Thymus (tissue), 14 donors: ENCODE results near the gene ZNF630. TPM values are rescaled to one million over a fixed set of nuclear protein-coding genes. Genes with fewer than 3 reads are reported as not detected.
"Not testable (repeated sequence)": the region's sequence is repeated elsewhere in the genome, so short reads cannot be mapped to it uniquely, and the experiment has no call there.

ENCODE experiments used
- DNase-seq, 9 donors: peaks; one replicate each; pipeline ENCODE4 v3.0.0-alpha.2; 2013; ENCODE audit warnings: low spot score in 9 of 9, low read depth in 6 of 9, missing footprints in 1 of 9
- H3K27ac ChIP-seq, 2 donors: one replicate each; pipeline ENCODE4 v1.5.1; 2013; ENCODE audit warnings: control low read depth in 1 of 2, low read depth in 1 of 2, low read length in 1 of 2, mild to moderate bottlenecking in 1 of 2, moderate library complexity in 1 of 2
- H3K27me3 ChIP-seq, 2 donors: one replicate each; pipeline ENCODE4 v1.5.1; 2013; ENCODE audit warnings: low read length in 1 of 2; ENCODE audit not compliant: control insufficient read depth in 2 of 2, insufficient read depth in 1 of 2
- H3K36me3 ChIP-seq, 2 donors: one replicate each; pipeline ENCODE4 v1.5.1; 2013; ENCODE audit warnings: low read length in 1 of 2, mild to moderate bottlenecking in 1 of 2, moderate library complexity in 1 of 2; ENCODE audit not compliant: control insufficient read depth in 2 of 2, insufficient read depth in 2 of 2
- H3K4me1 ChIP-seq, 2 donors: one replicate each; pipeline ENCODE4 v1.5.1; 2013; ENCODE audit warnings: low read length in 2 of 2; ENCODE audit not compliant: control insufficient read depth in 2 of 2, insufficient read depth in 2 of 2
- H3K4me3 ChIP-seq, 2 donors: one replicate each; pipeline ENCODE4 v1.5.1; 2013; ENCODE audit warnings: low read length in 2 of 2, control low read depth in 1 of 2, mild to moderate bottlenecking in 1 of 2
- H3K9me3 ChIP-seq, 2 donors: one replicate each; pipeline ENCODE4 v1.5.1; 2013; ENCODE audit warnings: low read length in 1 of 2, mild to moderate bottlenecking in 1 of 2; ENCODE audit not compliant: control insufficient read depth in 2 of 2, insufficient read depth in 1 of 2
- WGBS: extraction: QIAGEN DNeasy Blood & Tissue Kit; methylation state at CpG from one replicate; pipeline ENCODE4 v1.1.7; 2013; 5-methylcytosine and 5-hydroxymethylcytosine counted together
- long read RNA-seq, 10 donors: transcript quantifications; one replicate each; lab custom pipeline, GENCODE V29; 2026
- polyA plus RNA-seq: library from polyadenylated mRNA; stranded (reverse); fragments of 200-250 nt; gene quantifications from one replicate; pipeline ENCODE4 v1.2.3, GENCODE V29; 2013
- total RNA-seq: library from RNA; stranded (reverse); fragments of 120-200 nt; gene quantifications from one replicate; pipeline ENCODE4 v1.2.4, GENCODE V29; 2013
- donor health status: healthy.

The ZNF630 gene
- 1.3 TPM for total RNA-seq
- 1.7 TPM for polyA plus RNA-seq
- long read RNA-seq, donor 1 = 0 reads
- long read RNA-seq, donor 2 = 0 reads
- long read RNA-seq, donor 3 = 0 reads
- long read RNA-seq, donor 4, partial matches to known transcripts = 0 of 1 reads
- long read RNA-seq, donor 4, other reads (novel, unspliced or antisense) = 0 of 1 reads
- long read RNA-seq, donor 5 = 0 reads
- long read RNA-seq, donor 6 = 0 reads
- long read RNA-seq, donor 7, partial matches to known transcripts = 0 of 1 reads
- long read RNA-seq, donor 7, other reads (novel, unspliced or antisense) = 0 of 1 reads
- long read RNA-seq, donor 8 = 0 reads
- long read RNA-seq, donor 9 = 0 reads
- long read RNA-seq, donor 10, partial matches to known transcripts = 0 of 1 reads
- long read RNA-seq, donor 10, other reads (novel, unspliced or antisense) = 0 of 1 reads

GRCh38 chrX:48071064-48071985 is at the start of gene ZNF630:
ZNF630 (minus strand) TSS chrX:48071640; CDS start chrX:48066886, 4,754 bp downstream.
- peak; percentile 17 to 78 (median 46) for DNase-seq
- H3K9me3 ChIP-seq = no peaks in the 10 kb centered on the region
- H3K4me3 ChIP-seq = peak within 1 kb of the TSS; percentile 69 to 79
- H3K4me1 ChIP-seq = peaks cover 0 to 7% of the 10 kb centered on the region in 2 donors
- WGBS = 2% methylated on average over 48 of the region's 48 CpGs
- peak within 1 kb of the TSS; percentile 77 to 88 for H3K27ac ChIP-seq
- H3K27me3 ChIP-seq = no peaks in the 10 kb centered on the region
- H3K36me3 ChIP-seq = no peaks in the 10 kb centered on the region

DNA sequence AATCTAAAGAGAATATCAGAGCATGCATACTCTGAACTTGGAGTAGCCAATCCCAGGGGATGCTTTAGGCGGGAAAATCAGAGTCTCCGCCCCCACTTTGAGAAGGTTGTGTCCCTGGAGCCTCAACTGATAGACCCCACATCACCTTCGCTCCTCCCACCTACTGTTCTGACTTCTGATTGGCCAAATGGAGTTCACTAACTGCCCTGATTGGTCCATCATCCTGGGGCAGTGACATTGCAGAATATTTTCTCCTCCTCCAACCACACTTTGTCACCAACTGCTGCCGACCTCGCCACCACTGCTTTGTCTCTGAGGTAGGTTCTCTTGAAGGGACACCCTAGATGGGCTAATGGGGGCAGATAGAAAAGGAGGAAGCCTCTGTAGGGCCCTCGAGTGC is 36.3 kb upstream of the ZNF630 start:
- DNase-seq = no peak
- 92% methylated on average over 6 of the region's 6 CpGs for WGBS
- Histone ChIP-seq H3K9me3 (no peaks in the 10 kb centered on the region), H3K36me3 (no peaks in the 10 kb centered on the region), H3K27ac (no peak overlapping the region), H3K27me3 (no peaks in the 10 kb centered on the region), H3K4me1 (no peaks in the 10 kb centered on the region), H3K4me3 (no peak overlapping the region)

- Histone ChIP-seq H3K27me3 (no peaks in the 10 kb centered on the region), H3K9me3 (no peaks in the 10 kb centered on the region), H3K4me1 (no peaks in the 10 kb centered on the region), H3K36me3 (no peaks in the 10 kb centered on the region), H3K27ac (no peak overlapping the region), H3K4me3 (no peak overlapping the region)
- WGBS = 95% methylated on average over 6 of the region's 6 CpGs
- no peak for DNase-seq
Measured at GRCh38 chrX:48102874-48103374, 31.5 kb upstream of the ZNF630 start.

DNA sequence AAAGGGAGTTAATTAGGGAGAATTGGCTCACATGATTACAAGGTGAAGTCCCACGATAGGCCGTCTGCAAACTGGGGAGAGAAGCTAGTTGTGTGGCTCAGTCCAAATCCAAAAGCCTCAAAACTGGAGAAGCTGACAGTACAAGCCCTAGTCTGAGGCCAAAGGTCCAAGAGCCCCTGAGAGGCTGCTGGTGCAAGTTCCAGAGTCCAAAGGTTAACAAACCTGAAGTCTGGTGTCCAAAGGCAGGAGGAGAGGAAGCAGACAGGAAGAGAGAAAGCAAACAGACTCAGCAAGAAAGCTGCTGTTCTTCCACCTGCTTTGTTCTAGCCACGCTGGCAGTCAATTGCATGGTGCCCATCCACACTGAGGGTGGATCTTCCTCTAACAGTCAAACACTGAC is 30.0 kb upstream of the ZNF630 start:
- no peaks in the 10 kb centered on the region for H3K36me3 ChIP-seq
- H3K4me3 ChIP-seq = no peak overlapping the region
- H3K27ac ChIP-seq = no peak overlapping the region
- WGBS = 93% methylated on average over 3 of the region's 3 CpGs
- H3K4me1 ChIP-seq = no peaks in the 10 kb centered on the region
- no peak for DNase-seq
- H3K9me3 ChIP-seq = no peaks in the 10 kb centered on the region
- no peaks in the 10 kb centered on the region for H3K27me3 ChIP-seq

DNA sequence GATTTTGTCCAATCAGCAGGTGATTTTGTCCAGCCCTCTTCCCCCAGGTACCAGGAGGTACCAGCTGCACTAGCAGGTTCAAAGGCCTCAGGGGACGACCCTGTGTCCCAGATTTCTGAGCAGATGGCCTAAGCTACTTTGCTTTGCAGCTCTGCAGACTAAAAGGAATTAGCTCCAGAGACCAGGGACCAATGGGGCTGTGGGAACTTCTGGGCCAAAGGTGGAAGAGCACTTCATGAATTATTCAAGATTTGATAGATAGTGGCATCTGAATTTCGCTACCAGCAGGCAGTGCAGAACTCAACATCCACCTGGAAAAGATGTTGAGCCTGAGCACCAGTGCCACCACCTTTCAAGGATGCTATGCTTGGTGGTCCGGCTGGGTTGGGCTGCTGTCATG is 21.1 kb upstream of the ZNF630 start:
- not testable (repeated sequence) for H3K36me3 ChIP-seq, DNase-seq, H3K27ac ChIP-seq, H3K4me3 ChIP-seq, H3K4me1 ChIP-seq, H3K27me3 ChIP-seq, H3K9me3 ChIP-seq
- WGBS = 94% methylated on average over 3 of the region's 3 CpGs

DNA sequence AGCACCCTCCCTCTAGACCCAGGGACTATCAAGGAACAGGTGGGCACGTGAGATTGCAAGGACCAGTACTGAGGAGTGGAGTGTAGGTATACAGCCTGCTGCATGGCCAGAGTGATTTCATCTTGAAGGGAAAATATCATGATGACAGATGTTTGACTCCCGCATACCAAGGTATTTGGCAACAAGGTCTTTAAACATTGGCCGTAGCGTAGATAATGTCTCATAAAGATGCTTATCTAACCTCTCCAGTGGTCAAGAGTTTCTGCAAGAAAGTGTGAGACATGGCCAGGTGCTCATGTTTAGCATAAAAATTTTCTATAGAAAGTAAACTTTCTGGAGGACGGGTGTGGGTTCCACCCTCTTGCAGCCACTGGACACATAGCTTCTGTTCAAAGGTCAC is 18.7 kb upstream of the ZNF630 start:
- 96% methylated on average over 5 of the region's 5 CpGs for WGBS
- DNase-seq = no peak
- Histone ChIP-seq H3K4me3 (no peak overlapping the region), H3K36me3 (no peaks in the 10 kb centered on the region), H3K9me3 (no peaks in the 10 kb centered on the region), H3K27ac (no peak overlapping the region), H3K4me1 (no peaks in the 10 kb centered on the region), H3K27me3 (no peaks in the 10 kb centered on the region)

DNA sequence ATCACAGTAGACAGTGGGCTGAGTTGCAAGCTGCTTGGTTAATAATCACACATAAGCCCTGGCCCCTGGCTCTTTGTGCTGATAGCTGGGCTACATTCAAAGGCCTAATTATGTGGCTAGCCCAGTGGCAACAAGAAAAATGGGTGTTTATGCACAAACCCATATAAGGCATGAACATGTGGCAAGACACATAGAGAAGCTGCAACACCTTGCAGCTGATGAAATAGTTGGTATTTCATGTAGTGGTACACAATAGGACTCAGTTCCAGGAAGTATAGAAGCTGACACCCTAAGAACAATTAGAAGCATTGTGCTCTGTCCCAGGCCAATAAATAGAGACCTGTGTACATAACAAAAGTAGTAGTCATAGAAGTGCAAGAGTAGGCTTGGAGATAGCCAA is 14.6 kb upstream of the ZNF630 start:
- DNase-seq = no peak
- Histone ChIP-seq H3K4me1 (no peaks in the 10 kb centered on the region), H3K4me3 (no peak overlapping the region), H3K36me3 (no peaks in the 10 kb centered on the region), H3K9me3 (no peaks in the 10 kb centered on the region), H3K27ac (no peak overlapping the region), H3K27me3 (no peaks in the 10 kb centered on the region)

- Histone ChIP-seq H3K27ac (no peak overlapping the region), H3K27me3 (no peaks in the 10 kb centered on the region), H3K4me3 (no peak overlapping the region), H3K36me3 (no peaks in the 10 kb centered on the region), H3K4me1 (no peaks in the 10 kb centered on the region), H3K9me3 (no peaks in the 10 kb centered on the region)
- WGBS = 94% methylated on average over 5 of the region's 5 CpGs
- no peak for DNase-seq
Measured at GRCh38 chrX:48083706-48084105, 12.3 kb upstream of the ZNF630 start.

- no peaks in the 10 kb centered on the region for H3K36me3 ChIP-seq
- DNase-seq = peak in 6 of 9 donors; percentile 9 to 60 (median 20)
- H3K27me3 ChIP-seq = no peaks in the 10 kb centered on the region
- no peak overlapping the region for H3K4me3 ChIP-seq
- no peaks in the 10 kb centered on the region for H3K9me3 ChIP-seq
- H3K27ac ChIP-seq = no peak overlapping the region
- no peaks in the 10 kb centered on the region for H3K4me1 ChIP-seq
- 12% methylated on average over 9 of the region's 9 CpGs for WGBS
Measured at GRCh38 chrX:48083212-48083611, 11.8 kb upstream of the ZNF630 start.
